ENCODE results near the gene IL32.

DNA sequence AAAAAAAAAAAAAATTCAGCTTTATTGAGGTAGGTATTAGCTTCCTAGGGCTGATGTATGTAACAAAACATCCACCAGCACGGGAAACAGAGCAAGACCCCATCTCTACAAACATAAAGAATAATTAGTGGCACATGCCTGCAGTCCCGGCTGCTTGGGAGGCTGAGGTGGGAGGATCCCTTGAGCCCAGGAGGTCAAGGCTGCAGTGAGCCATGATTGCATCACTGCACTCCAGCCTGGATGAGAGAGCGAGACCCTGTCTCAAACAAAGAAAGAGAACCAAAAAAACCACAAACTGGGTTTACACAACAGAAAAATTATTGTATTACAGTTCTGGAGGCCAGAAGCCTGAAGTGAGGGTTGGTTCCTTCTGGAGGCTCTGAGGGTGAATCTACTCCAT lies 23.1 kb upstream of the IL32 start:
- TF ChIP-seq, protein P1, sequence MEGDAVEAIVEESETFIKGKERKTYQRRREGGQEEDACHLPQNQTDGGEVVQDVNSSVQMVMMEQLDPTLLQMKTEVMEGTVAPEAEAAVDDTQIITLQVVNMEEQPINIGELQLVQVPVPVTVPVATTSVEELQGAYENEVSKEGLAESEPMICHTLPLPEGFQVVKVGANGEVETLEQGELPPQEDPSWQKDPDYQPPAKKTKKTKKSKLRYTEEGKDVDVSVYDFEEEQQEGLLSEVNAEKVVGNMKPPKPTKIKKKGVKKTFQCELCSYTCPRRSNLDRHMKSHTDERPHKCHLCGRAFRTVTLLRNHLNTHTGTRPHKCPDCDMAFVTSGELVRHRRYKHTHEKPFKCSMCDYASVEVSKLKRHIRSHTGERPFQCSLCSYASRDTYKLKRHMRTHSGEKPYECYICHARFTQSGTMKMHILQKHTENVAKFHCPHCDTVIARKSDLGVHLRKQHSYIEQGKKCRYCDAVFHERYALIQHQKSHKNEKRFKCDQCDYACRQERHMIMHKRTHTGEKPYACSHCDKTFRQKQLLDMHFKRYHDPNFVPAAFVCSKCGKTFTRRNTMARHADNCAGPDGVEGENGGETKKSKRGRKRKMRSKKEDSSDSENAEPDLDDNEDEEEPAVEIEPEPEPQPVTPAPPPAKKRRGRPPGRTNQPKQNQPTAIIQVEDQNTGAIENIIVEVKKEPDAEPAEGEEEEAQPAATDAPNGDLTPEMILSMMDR (IDR thresholded peaks at IDR 0.05), result no peak
- TF ChIP-seq POLR2A (IDR thresholded peaks at IDR 0.05), result no peak
